HEK293 (cell line): ENCODE data around the gene SLC9A5.

Experiments
- IKZF3 ChIP-seq: fragments of 450-650 bp; IDR thresholded peaks from 2 replicates; pipeline ENCODE4 v1.5.0; 2018; ENCODE audit warnings: missing biosample characterization, mild to moderate bottlenecking, missing genetic modification characterization, moderate library complexity
- SCRT2 ChIP-seq: fragments of 450-650 bp; formaldehyde crosslinking; IDR thresholded peaks from 2 replicates; pipeline ENCODE4 v1.5.1; 2016; ENCODE audit warnings: missing biosample characterization, missing genetic modification characterization
- ZBTB1 ChIP-seq: fragments of 450-650 bp; formaldehyde crosslinking; IDR thresholded peaks from 2 replicates; pipeline ENCODE4 v1.5.1; 2016; ENCODE audit warnings: missing biosample characterization, missing genetic modification characterization
- ZBTB48 ChIP-seq: fragments of 450-650 bp; formaldehyde crosslinking; IDR thresholded peaks from 2 replicates; pipeline ENCODE4 v1.5.1; 2016; ENCODE audit warnings: missing biosample characterization, missing genetic modification characterization
- ZNF121 ChIP-seq: fragments of 450-650 bp; formaldehyde crosslinking; IDR thresholded peaks from 2 replicates; pipeline ENCODE4 v1.5.1; 2016; ENCODE audit warnings: missing biosample characterization, missing genetic modification characterization
- ZNF239 ChIP-seq: fragments of 450-650 bp; formaldehyde crosslinking; IDR thresholded peaks from 2 replicates; pipeline ENCODE4 v1.5.1; 2016; ENCODE audit warnings: missing biosample characterization, missing genetic modification characterization
- ZNF335 ChIP-seq: fragments of 450-650 bp; formaldehyde crosslinking; conservative IDR thresholded peaks from 2 replicates; pipeline ENCODE4 v1.5.1; 2016; ENCODE audit warnings: missing biosample characterization, missing genetic modification characterization
- ZNF426 ChIP-seq: fragments of 450-650 bp; formaldehyde crosslinking; IDR thresholded peaks from 2 replicates; pipeline ENCODE4 v1.5.1; 2017; ENCODE audit warnings: missing biosample characterization, missing genetic modification characterization, mild to moderate bottlenecking, inconsistent platforms, moderate library complexity
- ZNF664 ChIP-seq: fragments of 450-650 bp; formaldehyde crosslinking; IDR thresholded peaks from 2 replicates; pipeline ENCODE4 v1.5.1; 2016; ENCODE audit warnings: missing biosample characterization, missing genetic modification characterization
- ZNF76 ChIP-seq: fragments of 450-650 bp; formaldehyde crosslinking; IDR thresholded peaks from 2 replicates; pipeline ENCODE4; 2016; ENCODE audit warnings: low read depth, missing biosample characterization, missing genetic modification characterization, borderline replicate concordance
- ZNF777 ChIP-seq: fragments of 450-650 bp; formaldehyde crosslinking; IDR thresholded peaks from 2 replicates; pipeline ENCODE4 v1.5.1; 2017; ENCODE audit warnings: missing biosample characterization, missing genetic modification characterization, borderline replicate concordance
- ZNF843 ChIP-seq: fragments of 450-650 bp; formaldehyde crosslinking; IDR thresholded peaks from 2 replicates; pipeline ENCODE4 v1.5.1; 2016; ENCODE audit warnings: missing biosample characterization, missing genetic modification characterization
- ZXDB ChIP-seq: fragments of 450-650 bp; formaldehyde crosslinking; IDR thresholded peaks from 2 replicates; pipeline ENCODE4 v1.5.1; 2016; ENCODE audit warnings: missing biosample characterization, missing genetic modification characterization
- TF ChIP-seq, protein P1 (sequence below): fragments of 450-650 bp; formaldehyde crosslinking; IDR thresholded peaks from 2 replicates; pipeline ENCODE4 v1.5.1; 2016; ENCODE audit warnings: missing biosample characterization, missing genetic modification characterization
- TF ChIP-seq, protein P2 (sequence below): fragments of 450-650 bp; formaldehyde crosslinking; IDR thresholded peaks from 2 replicates; pipeline ENCODE4 v1.5.1; 2016; ENCODE audit warnings: missing biosample characterization, missing genetic modification characterization
- TF ChIP-seq, protein P3 (sequence below): fragments of 450-650 bp; formaldehyde crosslinking; IDR thresholded peaks from 2 replicates; pipeline ENCODE4 v1.5.1; 2016; ENCODE audit warnings: missing biosample characterization, missing genetic modification characterization, borderline replicate concordance
- TF ChIP-seq, protein P4 (sequence below): fragments of 450-650 bp; formaldehyde crosslinking; IDR thresholded peaks from 2 replicates; pipeline ENCODE4 v1.5.1; 2016; ENCODE audit warnings: missing biosample characterization, missing genetic modification characterization
- TF ChIP-seq, protein P5 (sequence below): fragments of 450-650 bp; IDR thresholded peaks from 2 replicates; pipeline ENCODE4 v1.5.1; 2018; ENCODE audit warnings: missing biosample characterization, missing genetic modification characterization

Gene SLC9A5

DNA sequence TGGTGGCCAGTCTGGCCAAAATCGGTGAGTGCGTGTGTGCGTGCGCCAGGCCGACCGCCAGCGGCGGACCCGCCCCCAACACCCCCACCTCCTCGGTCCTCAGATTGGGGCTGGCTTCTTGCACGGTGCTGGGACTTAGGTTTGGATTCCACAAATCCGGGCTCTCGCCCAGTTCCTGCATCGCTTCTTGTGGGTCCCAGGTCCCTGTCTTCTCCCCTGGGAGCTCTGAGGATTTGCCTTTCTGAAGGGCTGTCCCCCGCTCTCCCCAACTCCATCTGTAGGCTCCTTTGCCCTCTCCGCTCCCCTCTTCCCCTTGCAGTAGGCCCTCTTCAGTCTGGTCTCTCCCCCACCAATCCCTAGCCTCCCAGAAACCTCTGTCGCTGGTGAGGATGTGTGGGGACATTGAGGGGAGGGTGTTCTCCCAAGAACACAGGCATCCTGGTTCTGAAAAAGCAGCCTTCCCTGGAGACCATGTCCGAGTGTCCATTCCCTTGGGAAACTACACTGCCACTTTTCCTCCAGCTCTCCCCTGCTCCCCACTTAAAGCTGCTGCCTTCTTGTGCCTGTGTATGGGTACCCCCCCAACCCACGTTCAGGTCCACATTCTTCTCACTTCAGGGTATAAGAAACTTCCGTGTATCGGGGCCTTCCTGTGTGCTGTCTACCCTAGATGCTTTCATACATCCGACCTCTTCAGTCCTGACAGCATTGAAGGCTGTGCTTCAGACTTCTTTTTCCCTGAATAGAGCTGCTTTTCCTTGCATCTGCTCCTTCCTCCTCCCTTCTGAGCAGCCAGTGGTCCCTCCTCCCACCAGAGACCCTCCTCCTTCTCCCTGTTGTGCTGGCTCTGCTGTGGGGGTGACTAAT lies 632 bp downstream of the SLC9A5 start (continued):
- TF ChIP-seq ZBTB48 (no peak), ZXDB (tag by site-specific recombination) (0 out of 2 replicates have a peak, but pooled peaks have one; percentile 22), ZNF777 (tag by site-specific recombination) (no peak), ZNF121 (tag by site-specific recombination) (no peak), IKZF3 (no peak), ZNF843 (tag by site-specific recombination) (no peak), ZNF335 (tag by site-specific recombination) (peak; percentile 16; the same call in 1 of the 2 replicates), ZBTB1 (no peak), ZNF426 (tag by site-specific recombination) (no peak), ZNF76 (peak; percentile 83), SCRT2 (tag by site-specific recombination) (no peak), ZNF664 (tag by site-specific recombination) (no peak), ZNF239 (tag by site-specific recombination) (no peak)
- TF ChIP-seq, protein P1, sequence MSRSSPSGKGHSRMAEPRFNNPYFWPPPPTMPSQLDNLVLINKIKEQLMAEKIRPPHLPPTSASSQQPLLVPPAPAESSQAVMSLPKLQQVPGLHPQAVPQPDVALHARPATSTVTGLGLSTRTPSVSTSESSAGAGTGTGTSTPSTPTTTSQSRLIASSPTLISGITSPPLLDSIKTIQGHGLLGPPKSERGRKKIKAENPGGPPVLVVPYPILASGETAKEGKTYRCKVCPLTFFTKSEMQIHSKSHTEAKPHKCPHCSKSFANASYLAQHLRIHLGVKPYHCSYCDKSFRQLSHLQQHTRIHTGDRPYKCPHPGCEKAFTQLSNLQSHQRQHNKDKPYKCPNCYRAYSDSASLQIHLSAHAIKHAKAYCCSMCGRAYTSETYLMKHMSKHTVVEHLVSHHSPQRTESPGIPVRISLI (tag by site-specific recombination) = no peak
- TF ChIP-seq, protein P2, sequence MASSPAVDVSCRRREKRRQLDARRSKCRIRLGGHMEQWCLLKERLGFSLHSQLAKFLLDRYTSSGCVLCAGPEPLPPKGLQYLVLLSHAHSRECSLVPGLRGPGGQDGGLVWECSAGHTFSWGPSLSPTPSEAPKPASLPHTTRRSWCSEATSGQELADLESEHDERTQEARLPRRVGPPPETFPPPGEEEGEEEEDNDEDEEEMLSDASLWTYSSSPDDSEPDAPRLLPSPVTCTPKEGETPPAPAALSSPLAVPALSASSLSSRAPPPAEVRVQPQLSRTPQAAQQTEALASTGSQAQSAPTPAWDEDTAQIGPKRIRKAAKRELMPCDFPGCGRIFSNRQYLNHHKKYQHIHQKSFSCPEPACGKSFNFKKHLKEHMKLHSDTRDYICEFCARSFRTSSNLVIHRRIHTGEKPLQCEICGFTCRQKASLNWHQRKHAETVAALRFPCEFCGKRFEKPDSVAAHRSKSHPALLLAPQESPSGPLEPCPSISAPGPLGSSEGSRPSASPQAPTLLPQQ = 0 out of 2 replicates have a peak, but pooled peaks have one; percentile 10
- TF ChIP-seq, protein P3, sequence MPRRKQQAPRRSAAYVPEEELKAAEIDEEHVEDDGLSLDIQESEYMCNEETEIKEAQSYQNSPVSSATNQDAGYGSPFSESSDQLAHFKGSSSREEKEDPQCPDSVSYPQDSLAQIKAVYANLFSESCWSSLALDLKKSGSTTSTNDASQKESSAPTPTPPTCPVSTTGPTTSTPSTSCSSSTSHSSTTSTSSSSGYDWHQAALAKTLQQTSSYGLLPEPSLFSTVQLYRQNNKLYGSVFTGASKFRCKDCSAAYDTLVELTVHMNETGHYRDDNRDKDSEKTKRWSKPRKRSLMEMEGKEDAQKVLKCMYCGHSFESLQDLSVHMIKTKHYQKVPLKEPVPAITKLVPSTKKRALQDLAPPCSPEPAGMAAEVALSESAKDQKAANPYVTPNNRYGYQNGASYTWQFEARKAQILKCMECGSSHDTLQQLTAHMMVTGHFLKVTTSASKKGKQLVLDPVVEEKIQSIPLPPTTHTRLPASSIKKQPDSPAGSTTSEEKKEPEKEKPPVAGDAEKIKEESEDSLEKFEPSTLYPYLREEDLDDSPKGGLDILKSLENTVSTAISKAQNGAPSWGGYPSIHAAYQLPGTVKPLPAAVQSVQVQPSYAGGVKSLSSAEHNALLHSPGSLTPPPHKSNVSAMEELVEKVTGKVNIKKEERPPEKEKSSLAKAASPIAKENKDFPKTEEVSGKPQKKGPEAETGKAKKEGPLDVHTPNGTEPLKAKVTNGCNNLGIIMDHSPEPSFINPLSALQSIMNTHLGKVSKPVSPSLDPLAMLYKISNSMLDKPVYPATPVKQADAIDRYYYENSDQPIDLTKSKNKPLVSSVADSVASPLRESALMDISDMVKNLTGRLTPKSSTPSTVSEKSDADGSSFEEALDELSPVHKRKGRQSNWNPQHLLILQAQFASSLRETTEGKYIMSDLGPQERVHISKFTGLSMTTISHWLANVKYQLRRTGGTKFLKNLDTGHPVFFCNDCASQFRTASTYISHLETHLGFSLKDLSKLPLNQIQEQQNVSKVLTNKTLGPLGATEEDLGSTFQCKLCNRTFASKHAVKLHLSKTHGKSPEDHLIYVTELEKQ (tag by site-specific recombination) = no peak
- TF ChIP-seq, protein P4, sequence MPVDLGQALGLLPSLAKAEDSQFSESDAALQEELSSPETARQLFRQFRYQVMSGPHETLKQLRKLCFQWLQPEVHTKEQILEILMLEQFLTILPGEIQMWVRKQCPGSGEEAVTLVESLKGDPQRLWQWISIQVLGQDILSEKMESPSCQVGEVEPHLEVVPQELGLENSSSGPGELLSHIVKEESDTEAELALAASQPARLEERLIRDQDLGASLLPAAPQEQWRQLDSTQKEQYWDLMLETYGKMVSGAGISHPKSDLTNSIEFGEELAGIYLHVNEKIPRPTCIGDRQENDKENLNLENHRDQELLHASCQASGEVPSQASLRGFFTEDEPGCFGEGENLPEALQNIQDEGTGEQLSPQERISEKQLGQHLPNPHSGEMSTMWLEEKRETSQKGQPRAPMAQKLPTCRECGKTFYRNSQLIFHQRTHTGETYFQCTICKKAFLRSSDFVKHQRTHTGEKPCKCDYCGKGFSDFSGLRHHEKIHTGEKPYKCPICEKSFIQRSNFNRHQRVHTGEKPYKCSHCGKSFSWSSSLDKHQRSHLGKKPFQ (tag by site-specific recombination) = no peak
- TF ChIP-seq, protein P5, sequence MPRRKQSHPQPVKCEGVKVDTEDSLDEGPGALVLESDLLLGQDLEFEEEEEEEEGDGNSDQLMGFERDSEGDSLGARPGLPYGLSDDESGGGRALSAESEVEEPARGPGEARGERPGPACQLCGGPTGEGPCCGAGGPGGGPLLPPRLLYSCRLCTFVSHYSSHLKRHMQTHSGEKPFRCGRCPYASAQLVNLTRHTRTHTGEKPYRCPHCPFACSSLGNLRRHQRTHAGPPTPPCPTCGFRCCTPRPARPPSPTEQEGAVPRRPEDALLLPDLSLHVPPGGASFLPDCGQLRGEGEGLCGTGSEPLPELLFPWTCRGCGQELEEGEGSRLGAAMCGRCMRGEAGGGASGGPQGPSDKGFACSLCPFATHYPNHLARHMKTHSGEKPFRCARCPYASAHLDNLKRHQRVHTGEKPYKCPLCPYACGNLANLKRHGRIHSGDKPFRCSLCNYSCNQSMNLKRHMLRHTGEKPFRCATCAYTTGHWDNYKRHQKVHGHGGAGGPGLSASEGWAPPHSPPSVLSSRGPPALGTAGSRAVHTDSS (tag by site-specific recombination) = no peak
- TF ChIP-seq, all 188 proteins: peak for 12
